Endothelial cell of umbilical vein (primary cell): Measurements from ENCODE around the gene HOXA13.

Experiments
- POLR2A ChIP-seq: IDR thresholded peaks from 2 replicates; pipeline ENCODE4 v1.6.1; 2012; ENCODE audit warnings: low read depth, mild to moderate bottlenecking, control low read depth, low read length
- POLR2AphosphoS5 ChIP-seq: IDR thresholded peaks from 2 replicates; pipeline ENCODE4 v1.6.1; 2012; ENCODE audit warnings: low read depth, mild to moderate bottlenecking, control low read depth, low read length, moderate library complexity; ENCODE audit not compliant: insufficient read depth
- TF ChIP-seq, protein P1 (sequence below), 2 donors: IDR thresholded peaks; 1 replicate in 1 of 2; 2 replicates in 1 of 2; pipeline ENCODE4 v1.5.1; 2011; ENCODE audit warnings: low read length in 2 of 2, mild to moderate bottlenecking in 2 of 2, moderate library complexity in 2 of 2, control low read depth in 1 of 2, inconsistent platforms in 1 of 2, low read depth in 1 of 2; ENCODE audit not compliant: insufficient read depth in 1 of 2; ENCODE audit errors: extremely low read depth in 1 of 2
- TF ChIP-seq, protein P2 (sequence below): IDR thresholded peaks from 2 replicates; pipeline ENCODE4 v1.6.1; 2011; ENCODE audit not compliant: insufficient read depth, insufficient read length

DNA sequence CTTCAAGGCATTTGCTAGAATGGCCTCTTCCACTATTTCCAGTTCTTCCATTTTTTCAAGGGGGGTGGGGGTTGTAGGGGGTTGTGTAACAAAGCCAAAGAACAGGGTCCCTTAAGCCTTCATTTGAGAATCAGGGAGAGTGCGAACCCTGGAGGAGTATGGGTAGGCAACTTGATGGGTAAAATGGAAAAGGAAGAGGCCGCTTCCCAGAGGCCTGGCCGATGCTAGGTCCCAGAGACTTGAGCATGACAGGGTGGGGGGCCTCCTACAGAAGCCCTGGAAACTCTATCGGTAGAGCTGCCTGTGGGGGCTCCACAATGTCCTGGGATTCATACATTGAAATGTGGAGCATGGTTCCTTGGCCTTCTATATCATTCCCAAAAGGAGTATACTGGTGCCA lies 9.1 kb upstream of the HOXA13 start:
- no peak for TF ChIP-seq POLR2A
- TF ChIP-seq POLR2AphosphoS5, result no peak
- TF ChIP-seq, protein P1, sequence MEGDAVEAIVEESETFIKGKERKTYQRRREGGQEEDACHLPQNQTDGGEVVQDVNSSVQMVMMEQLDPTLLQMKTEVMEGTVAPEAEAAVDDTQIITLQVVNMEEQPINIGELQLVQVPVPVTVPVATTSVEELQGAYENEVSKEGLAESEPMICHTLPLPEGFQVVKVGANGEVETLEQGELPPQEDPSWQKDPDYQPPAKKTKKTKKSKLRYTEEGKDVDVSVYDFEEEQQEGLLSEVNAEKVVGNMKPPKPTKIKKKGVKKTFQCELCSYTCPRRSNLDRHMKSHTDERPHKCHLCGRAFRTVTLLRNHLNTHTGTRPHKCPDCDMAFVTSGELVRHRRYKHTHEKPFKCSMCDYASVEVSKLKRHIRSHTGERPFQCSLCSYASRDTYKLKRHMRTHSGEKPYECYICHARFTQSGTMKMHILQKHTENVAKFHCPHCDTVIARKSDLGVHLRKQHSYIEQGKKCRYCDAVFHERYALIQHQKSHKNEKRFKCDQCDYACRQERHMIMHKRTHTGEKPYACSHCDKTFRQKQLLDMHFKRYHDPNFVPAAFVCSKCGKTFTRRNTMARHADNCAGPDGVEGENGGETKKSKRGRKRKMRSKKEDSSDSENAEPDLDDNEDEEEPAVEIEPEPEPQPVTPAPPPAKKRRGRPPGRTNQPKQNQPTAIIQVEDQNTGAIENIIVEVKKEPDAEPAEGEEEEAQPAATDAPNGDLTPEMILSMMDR (IDR thresholded peaks at IDR 0.05; ENCODE audit: extremely low read depth in 1 of 2, insufficient read depth in 1 of 2, low read depth in 1 of 2, low read length in 2 of 2), result no peak
- TF ChIP-seq, protein P2, sequence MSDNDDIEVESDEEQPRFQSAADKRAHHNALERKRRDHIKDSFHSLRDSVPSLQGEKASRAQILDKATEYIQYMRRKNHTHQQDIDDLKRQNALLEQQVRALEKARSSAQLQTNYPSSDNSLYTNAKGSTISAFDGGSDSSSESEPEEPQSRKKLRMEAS, result no peak
